HepG2 (cell line): Measurements from ENCODE around the gene LRRC43. TPM values are rescaled to one million over a fixed set of nuclear protein-coding genes. Genes with fewer than 3 reads are reported as not detected.

Source experiments
- ARNT ChIP-seq: fragments of 450-650 bp; IDR thresholded peaks from 2 replicates; pipeline ENCODE4 v1.6.1; 2017
- CBFB ChIP-seq: sonication (generic); formaldehyde crosslinking; IDR thresholded peaks from 2 replicates; pipeline ENCODE4 v1.4.0; 2020; ENCODE audit warnings: missing genetic modification reagents
- FOXK2 ChIP-seq: fragments of 450-650 bp; IDR thresholded peaks from 2 replicates; pipeline ENCODE4 v1.6.1; 2016
- IKZF4 ChIP-seq: sonication (generic); formaldehyde crosslinking; IDR thresholded peaks from 2 replicates; pipeline ENCODE4 v1.5.1; 2020; ENCODE audit warnings: borderline replicate concordance, mild to moderate bottlenecking, low read depth, missing genetic modification reagents; ENCODE audit errors: not compliant biosample characterization
- KAT8 ChIP-seq: IDR thresholded peaks from 2 replicates; pipeline ENCODE4 v1.6.1; 2016; ENCODE audit warnings: missing genetic modification reagents, missing compliant biosample characterization
- MTA1 ChIP-seq: sonication (generic); formaldehyde crosslinking; IDR thresholded peaks from 2 replicates; pipeline ENCODE4 v1.4.0; 2020; ENCODE audit warnings: missing genetic modification reagents, mild to moderate bottlenecking, borderline replicate concordance
- NR2F6 ChIP-seq, 2 experiments: IDR thresholded peaks; 2 replicates each; pipeline ENCODE4 v1.6.1; 2016; ENCODE audit warnings: antibody characterized with exemption in 1 of 2, mild to moderate bottlenecking in 1 of 2
- PHF5A ChIP-seq: IDR thresholded peaks from one replicate; pipeline ENCODE4 v1.6.1; 2018; ENCODE audit warnings: low read depth, missing genetic modification reagents; ENCODE audit not compliant: unreplicated experiment
- POLR2AphosphoS5 ChIP-seq: IDR thresholded peaks from 2 replicates; pipeline ENCODE4 v1.6.1; 2012; ENCODE audit warnings: low read depth, low read length
- RARA ChIP-seq: IDR thresholded peaks from 2 replicates; pipeline ENCODE4 v1.6.1; 2016; ENCODE audit warnings: missing genetic modification reagents, missing compliant biosample characterization
- THAP11 ChIP-seq: IDR thresholded peaks from 2 replicates; pipeline ENCODE4 v1.6.1; 2016; ENCODE audit warnings: missing biosample characterization, missing genetic modification reagents
- XRCC5 ChIP-seq: fragments of 200-400 bp; formaldehyde crosslinking; optimal IDR thresholded peaks from 2 replicates; pipeline ENCODE3; 2017; ENCODE audit warnings: mild to moderate bottlenecking, low read length
- ZBTB42 ChIP-seq: sonication (generic); formaldehyde crosslinking; IDR thresholded peaks from 2 replicates; pipeline ENCODE4 v1.5.0; 2020; ENCODE audit warnings: mild to moderate bottlenecking, missing genetic modification reagents
- ZNF326 ChIP-seq: sonication (generic); formaldehyde crosslinking; IDR thresholded peaks from 2 replicates; pipeline ENCODE4 v1.4.0; 2020; ENCODE audit warnings: missing genetic modification reagents, borderline replicate concordance
- ZNF550 ChIP-seq: sonication (generic); formaldehyde crosslinking; IDR thresholded peaks from 2 replicates; pipeline ENCODE4 v1.4.0; 2020; ENCODE audit warnings: mild to moderate bottlenecking, missing genetic modification reagents, borderline replicate concordance
- ZNF570 ChIP-seq: sonication (generic); formaldehyde crosslinking; IDR thresholded peaks from 2 replicates; pipeline ENCODE4 v1.4.0; 2020; ENCODE audit warnings: mild to moderate bottlenecking, missing genetic modification reagents, borderline replicate concordance
- ZNF572 ChIP-seq: sonication (generic); formaldehyde crosslinking; IDR thresholded peaks from 2 replicates; pipeline ENCODE4 v1.5.1; 2020; ENCODE audit warnings: mild to moderate bottlenecking, missing genetic modification reagents
- ZNF614 ChIP-seq: IDR thresholded peaks from 2 replicates; pipeline ENCODE4 v1.6.1; 2018; ENCODE audit warnings: missing biosample characterization, missing genetic modification reagents, inconsistent platforms, borderline replicate concordance
- ZSCAN30 ChIP-seq: sonication (generic); formaldehyde crosslinking; IDR thresholded peaks from 2 replicates; pipeline ENCODE4 v1.5.0; 2020; ENCODE audit warnings: mild to moderate bottlenecking, missing genetic modification reagents
- polyA plus RNA-seq, 8 experiments: library from polyadenylated mRNA; depleted of rRNA in 3 of 8; stranded (reverse) in 7 of 8; unstranded in 1 of 8; fragments of >200 nt; fragmentation: Illumina TruSeq in 4 of 8; extraction: Trizol in 4 of 8; gene quantifications; 2 replicates each; pipeline versions ENCODE4 v1.2.1 to v1.2.3, GENCODE V29; 2011 to 2016; ENCODE audit warnings: low read depth in 4 of 8, missing spikeins in 1 of 8, mixed read lengths in 1 of 8; ENCODE audit not compliant: insufficient read depth in 1 of 8
- total RNA-seq, 5 experiments: library from RNA; depleted of rRNA; stranded (reverse); fragments of >200 nt; fragmentation: Illumina TruSeq; extraction: Trizol; gene quantifications; 2 replicates each; pipeline ENCODE4 v1.2.3, GENCODE V29; 2016; ENCODE audit warnings: low read depth in 1 of 5
- TF ChIP-seq, protein P1 (sequence below): IDR thresholded peaks from 2 replicates; pipeline ENCODE4 v1.6.1; 2016; ENCODE audit warnings: low read depth, control low read depth
- TF ChIP-seq, protein P2 (sequence below): sonication (generic); formaldehyde crosslinking; IDR thresholded peaks from 2 replicates; pipeline ENCODE4 v1.9.0; 2022; ENCODE audit warnings: low read depth, missing genetic modification reagents
- TF ChIP-seq, protein P3 (sequence below): sonication (generic); formaldehyde crosslinking; IDR thresholded peaks from 2 replicates; pipeline ENCODE4 v1.8.0; 2022; ENCODE audit warnings: missing genetic modification reagents, mild to moderate bottlenecking, inconsistent platforms, borderline replicate concordance
- TF ChIP-seq, protein P4 (sequence below): sonication (generic); formaldehyde crosslinking; IDR thresholded peaks from 2 replicates; pipeline ENCODE4 v1.5.0; 2020; ENCODE audit warnings: mild to moderate bottlenecking, missing genetic modification reagents

The LRRC43 gene
- total and polyA plus RNA-seq, 2 of the 13 experiments (the other 11 are each of a cell fraction or from before 2014, with no cell fraction given), result not detected

DNA sequence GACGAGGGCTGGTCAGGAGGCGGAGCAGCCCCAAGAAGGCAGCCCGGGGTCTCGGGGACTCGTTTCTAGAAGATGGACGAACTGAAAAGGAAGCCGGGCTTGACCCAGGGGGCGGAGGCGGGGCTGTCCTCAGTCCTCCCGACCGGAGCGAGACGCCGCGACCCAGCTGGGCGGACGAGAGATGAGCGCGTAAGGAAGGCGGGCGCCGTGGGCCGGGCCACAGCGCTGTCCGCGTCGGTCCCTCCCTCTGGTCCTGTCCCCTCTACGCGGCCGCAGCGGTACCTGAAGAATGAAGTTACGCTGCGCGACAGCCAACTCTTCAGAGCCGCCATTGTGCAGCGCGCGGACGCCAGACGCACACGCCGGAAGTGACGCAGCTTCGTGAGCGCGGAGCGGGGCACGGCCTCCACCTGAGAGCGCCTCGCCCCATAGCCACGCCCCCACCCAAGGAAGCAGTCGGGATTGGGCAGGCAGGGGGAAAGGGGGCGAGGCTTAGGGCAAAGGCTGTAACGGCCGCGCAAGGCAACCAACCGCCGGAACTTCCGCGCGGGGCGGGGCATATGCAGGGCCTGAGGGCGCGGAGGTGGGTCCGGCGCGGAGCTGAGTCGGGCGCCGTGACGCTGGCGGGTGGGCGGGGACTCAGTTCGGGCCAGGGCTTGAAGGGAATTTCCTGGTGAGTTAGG, 42.9 kb downstream of the LRRC43 start, which contains the start of gene DIABLO (continued):
- TF ChIP-seq, protein P1, sequence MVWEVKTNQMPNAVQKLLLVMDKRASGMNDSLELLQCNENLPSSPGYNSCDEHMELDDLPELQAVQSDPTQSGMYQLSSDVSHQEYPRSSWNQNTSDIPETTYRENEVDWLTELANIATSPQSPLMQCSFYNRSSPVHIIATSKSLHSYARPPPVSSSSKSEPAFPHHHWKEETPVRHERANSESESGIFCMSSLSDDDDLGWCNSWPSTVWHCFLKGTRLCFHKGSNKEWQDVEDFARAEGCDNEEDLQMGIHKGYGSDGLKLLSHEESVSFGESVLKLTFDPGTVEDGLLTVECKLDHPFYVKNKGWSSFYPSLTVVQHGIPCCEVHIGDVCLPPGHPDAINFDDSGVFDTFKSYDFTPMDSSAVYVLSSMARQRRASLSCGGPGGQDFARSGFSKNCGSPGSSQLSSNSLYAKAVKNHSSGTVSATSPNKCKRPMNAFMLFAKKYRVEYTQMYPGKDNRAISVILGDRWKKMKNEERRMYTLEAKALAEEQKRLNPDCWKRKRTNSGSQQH (CRISPR knock-in tag), result no peak; the same call in none of the 2 replicates
- TF ChIP-seq, protein P2, sequence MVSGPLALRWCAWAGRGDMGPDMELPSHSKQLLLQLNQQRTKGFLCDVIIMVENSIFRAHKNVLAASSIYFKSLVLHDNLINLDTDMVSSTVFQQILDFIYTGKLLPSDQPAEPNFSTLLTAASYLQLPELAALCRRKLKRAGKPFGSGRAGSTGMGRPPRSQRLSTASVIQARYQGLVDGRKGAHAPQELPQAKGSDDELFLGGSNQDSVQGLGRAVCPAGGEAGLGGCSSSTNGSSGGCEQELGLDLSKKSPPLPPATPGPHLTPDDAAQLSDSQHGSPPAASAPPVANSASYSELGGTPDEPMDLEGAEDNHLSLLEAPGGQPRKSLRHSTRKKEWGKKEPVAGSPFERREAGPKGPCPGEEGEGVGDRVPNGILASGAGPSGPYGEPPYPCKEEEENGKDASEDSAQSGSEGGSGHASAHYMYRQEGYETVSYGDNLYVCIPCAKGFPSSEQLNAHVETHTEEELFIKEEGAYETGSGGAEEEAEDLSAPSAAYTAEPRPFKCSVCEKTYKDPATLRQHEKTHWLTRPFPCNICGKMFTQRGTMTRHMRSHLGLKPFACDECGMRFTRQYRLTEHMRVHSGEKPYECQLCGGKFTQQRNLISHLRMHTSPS (CRISPR knock-in tag), result no peak
- TF ChIP-seq NR2F6 (IDR thresholded peaks at IDR 0.05) (no peak), NR2F6 (CRISPR knock-in tag; IDR thresholded peaks at IDR 0.05) (peak; percentile 79), ZSCAN30 (CRISPR knock-in tag) (no peak), MTA1 (CRISPR knock-in tag) (peak; percentile 46; the same call in 1 of the 2 replicates), PHF5A (CRISPR knock-in tag) (no peak), ZBTB42 (CRISPR knock-in tag) (0 out of 2 replicates have a peak, but pooled peaks have one; percentile 20), ZNF570 (CRISPR knock-in tag) (no peak), IKZF4 (CRISPR knock-in tag) (no peak), KAT8 (CRISPR knock-in tag) (peak; percentile 96), FOXK2 (no peak), THAP11 (CRISPR knock-in tag) (peak; percentile 94), CBFB (peak; percentile 73; the same call in 1 of the 2 replicates), ZNF572 (CRISPR knock-in tag) (no peak), XRCC5 (peak; percentile 50), ZNF550 (CRISPR knock-in tag) (0 out of 2 replicates have a peak, but pooled peaks have one; percentile 80), RARA (CRISPR knock-in tag) (no peak), ZNF614 (CRISPR knock-in tag) (peak; percentile 79; the same call in 1 of the 2 replicates), POLR2AphosphoS5 (peak; percentile 93), ZNF326 (CRISPR knock-in tag) (0 out of 2 replicates have a peak, but pooled peaks have one; percentile 62), ARNT (no peak)
- TF ChIP-seq, protein P3, sequence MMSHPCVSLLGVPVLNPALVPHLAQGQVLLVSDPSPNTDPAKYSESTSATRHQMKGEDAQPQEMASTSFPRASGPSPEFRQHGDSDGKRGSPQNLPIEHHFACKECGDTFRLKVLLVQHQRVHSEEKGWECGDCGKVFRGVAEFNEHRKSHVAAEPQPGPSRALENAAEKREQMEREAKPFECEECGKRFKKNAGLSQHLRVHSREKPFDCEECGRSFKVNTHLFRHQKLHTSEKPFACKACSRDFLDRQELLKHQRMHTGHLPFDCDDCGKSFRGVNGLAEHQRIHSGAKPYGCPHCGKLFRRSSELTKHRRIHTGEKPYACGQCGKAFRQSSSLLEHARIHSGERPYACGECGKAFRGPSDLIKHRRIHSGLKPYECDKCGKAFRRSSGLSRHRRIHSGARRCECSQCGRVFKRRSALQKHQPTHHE (CRISPR knock-in tag), result peak; percentile 67; the same call in 1 of the 2 replicates
- TF ChIP-seq, protein P4, sequence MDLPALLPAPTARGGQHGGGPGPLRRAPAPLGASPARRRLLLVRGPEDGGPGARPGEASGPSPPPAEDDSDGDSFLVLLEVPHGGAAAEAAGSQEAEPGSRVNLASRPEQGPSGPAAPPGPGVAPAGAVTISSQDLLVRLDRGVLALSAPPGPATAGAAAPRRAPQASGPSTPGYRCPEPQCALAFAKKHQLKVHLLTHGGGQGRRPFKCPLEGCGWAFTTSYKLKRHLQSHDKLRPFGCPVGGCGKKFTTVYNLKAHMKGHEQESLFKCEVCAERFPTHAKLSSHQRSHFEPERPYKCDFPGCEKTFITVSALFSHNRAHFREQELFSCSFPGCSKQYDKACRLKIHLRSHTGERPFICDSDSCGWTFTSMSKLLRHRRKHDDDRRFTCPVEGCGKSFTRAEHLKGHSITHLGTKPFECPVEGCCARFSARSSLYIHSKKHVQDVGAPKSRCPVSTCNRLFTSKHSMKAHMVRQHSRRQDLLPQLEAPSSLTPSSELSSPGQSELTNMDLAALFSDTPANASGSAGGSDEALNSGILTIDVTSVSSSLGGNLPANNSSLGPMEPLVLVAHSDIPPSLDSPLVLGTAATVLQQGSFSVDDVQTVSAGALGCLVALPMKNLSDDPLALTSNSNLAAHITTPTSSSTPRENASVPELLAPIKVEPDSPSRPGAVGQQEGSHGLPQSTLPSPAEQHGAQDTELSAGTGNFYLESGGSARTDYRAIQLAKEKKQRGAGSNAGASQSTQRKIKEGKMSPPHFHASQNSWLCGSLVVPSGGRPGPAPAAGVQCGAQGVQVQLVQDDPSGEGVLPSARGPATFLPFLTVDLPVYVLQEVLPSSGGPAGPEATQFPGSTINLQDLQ (CRISPR knock-in tag), result no peak
